ENCODE measurements around the gene ALCAM. TPM values are rescaled to one million over a fixed set of nuclear protein-coding genes. Genes with fewer than 3 reads are reported as not detected.

Gene ALCAM
- total RNA-seq, 1 experiment from 2014 or later: 36.8 TPM

DNA sequence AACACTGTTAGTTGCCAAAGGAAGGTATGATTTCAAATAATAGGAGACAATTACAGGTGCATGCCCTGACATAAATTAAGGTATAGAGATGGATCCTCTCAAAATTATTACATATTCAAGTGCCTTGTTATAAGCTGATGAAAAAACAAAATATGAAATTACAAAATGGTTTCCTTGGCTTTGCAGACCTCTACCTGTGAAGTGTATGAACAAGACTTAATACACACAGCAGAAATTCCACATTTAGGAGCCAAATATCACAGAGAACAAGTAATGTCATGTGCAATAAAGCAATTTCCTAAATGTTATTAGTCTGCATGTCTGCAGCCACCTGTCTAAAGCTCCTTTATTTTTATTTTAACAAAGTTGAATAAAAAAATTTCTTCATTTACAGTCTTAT is 151.5 kb downstream of the ALCAM start:
- Histone ChIP-seq H3K36me3 (ENCODE audit: insufficient read depth, low read length, poor library complexity, severe bottlenecking) (no peaks in the 10 kb centered on the region), H3K4me3 (ENCODE audit: low read depth, low read length, poor library complexity, severe bottlenecking) (no peak overlapping the region), H3K9me3 (ENCODE audit: low read depth, low read length, poor library complexity, severe bottlenecking) (no peaks in the 10 kb centered on the region), H3K4me1 (ENCODE audit: insufficient read depth, low read length, poor library complexity, severe bottlenecking) (no peaks in the 10 kb centered on the region), H3K27me3 (replicated peaks; ENCODE audit: insufficient read depth, low read depth, low read length, poor library complexity) (no peaks in the 10 kb centered on the region), H3K27ac (ENCODE audit: low read depth, low read length, poor library complexity, severe bottlenecking) (no peak overlapping the region)
- no TSS peak for BruUV-seq (replicated peaks)
- intact Hi-C loops (cut with micrococcal nuclease; ENCODE audit: unreplicated experiment): loop anchor here (5.0 to 10.0 kb wide), 2 partner anchors 913 to 1246 kb away; no protein-coding TSS in a partner anchor
- DNase-seq (ENCODE audit: low spot score): no peak
- TF ChIP-seq, protein P1, sequence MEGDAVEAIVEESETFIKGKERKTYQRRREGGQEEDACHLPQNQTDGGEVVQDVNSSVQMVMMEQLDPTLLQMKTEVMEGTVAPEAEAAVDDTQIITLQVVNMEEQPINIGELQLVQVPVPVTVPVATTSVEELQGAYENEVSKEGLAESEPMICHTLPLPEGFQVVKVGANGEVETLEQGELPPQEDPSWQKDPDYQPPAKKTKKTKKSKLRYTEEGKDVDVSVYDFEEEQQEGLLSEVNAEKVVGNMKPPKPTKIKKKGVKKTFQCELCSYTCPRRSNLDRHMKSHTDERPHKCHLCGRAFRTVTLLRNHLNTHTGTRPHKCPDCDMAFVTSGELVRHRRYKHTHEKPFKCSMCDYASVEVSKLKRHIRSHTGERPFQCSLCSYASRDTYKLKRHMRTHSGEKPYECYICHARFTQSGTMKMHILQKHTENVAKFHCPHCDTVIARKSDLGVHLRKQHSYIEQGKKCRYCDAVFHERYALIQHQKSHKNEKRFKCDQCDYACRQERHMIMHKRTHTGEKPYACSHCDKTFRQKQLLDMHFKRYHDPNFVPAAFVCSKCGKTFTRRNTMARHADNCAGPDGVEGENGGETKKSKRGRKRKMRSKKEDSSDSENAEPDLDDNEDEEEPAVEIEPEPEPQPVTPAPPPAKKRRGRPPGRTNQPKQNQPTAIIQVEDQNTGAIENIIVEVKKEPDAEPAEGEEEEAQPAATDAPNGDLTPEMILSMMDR (conservative IDR thresholded peaks at IDR 0.05; ENCODE audit: low read depth, low read length): no peak
- no peak for TF ChIP-seq EZH2 (IDR thresholded peaks at IDR 0.05; ENCODE audit: borderline replicate concordance, low read depth, low read length, poor library complexity, severe bottlenecking)
- ChIA-PET POLR2A (ENCODE audit: low non-redundant PET) (no interaction called here), CTCF (no interaction called here)

DNA sequence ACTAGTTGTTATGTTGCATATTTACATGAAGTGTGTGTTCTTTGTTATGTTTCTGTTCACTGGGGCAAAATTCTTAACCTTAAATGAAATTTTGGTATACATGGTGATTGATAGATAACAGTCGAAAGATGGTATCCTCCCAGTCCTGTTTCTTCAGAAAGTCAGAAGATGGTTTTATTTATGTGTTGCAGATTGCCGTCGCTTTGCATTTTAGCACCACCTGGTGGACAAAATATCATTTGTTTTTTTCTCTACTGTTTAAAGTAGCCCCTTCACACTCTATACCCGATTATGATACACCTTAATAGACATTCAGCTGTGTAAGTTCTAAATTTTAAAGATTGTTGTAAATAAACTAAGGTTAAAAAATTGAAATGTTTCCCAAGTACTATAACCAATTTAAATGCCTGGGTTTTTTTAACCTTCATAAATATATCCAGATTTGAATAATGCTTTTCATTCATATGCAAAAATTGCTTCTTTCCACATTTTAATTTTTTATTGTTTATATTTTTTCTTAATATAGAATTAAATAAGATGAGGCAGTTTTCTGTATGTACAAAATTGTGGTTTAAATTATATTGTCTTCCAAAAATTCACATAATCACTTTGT is 152.2 kb downstream of the ALCAM start:
- no peaks in the 10 kb centered on the region for H3K4me1 ChIP-seq (ENCODE audit: insufficient read depth, low read length, poor library complexity, severe bottlenecking)
- POLR2A ChIA-PET (ENCODE audit: low non-redundant PET): no interaction called here
- no peak overlapping the region for H3K4me3 ChIP-seq (ENCODE audit: low read depth, low read length, poor library complexity, severe bottlenecking)
- no peaks in the 10 kb centered on the region for H3K36me3 ChIP-seq (ENCODE audit: insufficient read depth, low read length, poor library complexity, severe bottlenecking)
- BruUV-seq (replicated peaks): no TSS peak
- CTCF ChIA-PET: no interaction called here
- no peaks in the 10 kb centered on the region for H3K9me3 ChIP-seq (ENCODE audit: low read depth, low read length, poor library complexity, severe bottlenecking)
- DNase-seq (ENCODE audit: low spot score): peak; percentile 83
- intact Hi-C loops (cut with micrococcal nuclease; ENCODE audit: unreplicated experiment): loop anchor here (1.0 to 10.0 kb wide), 3 partner anchors 150 to 1247 kb away; no protein-coding TSS in a partner anchor
- H3K27me3 ChIP-seq (replicated peaks; ENCODE audit: insufficient read depth, low read depth, low read length, poor library complexity): no peaks in the 10 kb centered on the region
- no peak for TF ChIP-seq EZH2 (IDR thresholded peaks at IDR 0.05; ENCODE audit: borderline replicate concordance, low read depth, low read length, poor library complexity, severe bottlenecking)
- TF ChIP-seq, protein P1 (conservative IDR thresholded peaks at IDR 0.05; ENCODE audit: low read depth, low read length): peak; percentile 68
- no peak overlapping the region for H3K27ac ChIP-seq (ENCODE audit: low read depth, low read length, poor library complexity, severe bottlenecking)

DNA sequence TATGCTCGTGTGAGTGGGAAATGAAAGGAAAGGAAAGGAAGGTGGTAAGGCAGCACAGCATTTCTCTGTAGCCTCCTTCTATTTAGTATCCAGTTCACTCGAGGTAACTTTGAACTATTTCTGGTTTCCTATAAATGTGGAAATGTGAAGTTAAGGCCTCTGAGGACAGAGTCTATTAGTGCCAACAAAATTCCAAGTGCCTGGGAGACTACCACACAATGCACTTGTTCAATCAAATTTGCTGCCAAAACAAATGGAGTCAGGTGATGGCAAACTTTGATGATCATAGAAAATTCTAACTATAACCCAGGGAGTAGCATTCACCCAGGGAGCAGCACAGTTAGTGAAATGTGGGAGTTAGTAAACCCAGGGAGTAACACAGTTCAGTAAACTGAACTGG is 155.1 kb downstream of the ALCAM start:
- no peak overlapping the region for H3K4me3 ChIP-seq (ENCODE audit: low read depth, low read length, poor library complexity, severe bottlenecking)
- no peaks in the 10 kb centered on the region for H3K36me3 ChIP-seq (ENCODE audit: insufficient read depth, low read length, poor library complexity, severe bottlenecking)
- H3K27me3 ChIP-seq (replicated peaks; ENCODE audit: insufficient read depth, low read depth, low read length, poor library complexity): no peaks in the 10 kb centered on the region
- DNase-seq (ENCODE audit: low spot score): no peak
- H3K9me3 ChIP-seq (ENCODE audit: low read depth, low read length, poor library complexity, severe bottlenecking): no peaks in the 10 kb centered on the region
- no TSS peak for BruUV-seq (replicated peaks)
- TF ChIP-seq EZH2 (IDR thresholded peaks at IDR 0.05; ENCODE audit: borderline replicate concordance, low read depth, low read length, poor library complexity, severe bottlenecking): no peak
- TF ChIP-seq, protein P1 (conservative IDR thresholded peaks at IDR 0.05; ENCODE audit: low read depth, low read length): no peak
- intact Hi-C loops (cut with micrococcal nuclease; ENCODE audit: unreplicated experiment): no loop called here
- peak overlapping the region; percentile 16 for H3K27ac ChIP-seq (ENCODE audit: low read depth, low read length, poor library complexity, severe bottlenecking)
- ChIA-PET POLR2A (ENCODE audit: low non-redundant PET) (no interaction called here), CTCF (no interaction called here)
- no peaks in the 10 kb centered on the region for H3K4me1 ChIP-seq (ENCODE audit: insufficient read depth, low read length, poor library complexity, severe bottlenecking)
